Measurements from ENCODE around the gene CNIH1. TPM values are rescaled to one million over a fixed set of nuclear protein-coding genes. Genes with fewer than 3 reads are reported as not detected.

The CNIH1 gene
- total RNA-seq (2021; ENCODE audit: unreplicated experiment) (149 TPM), Bru-seq, nascent RNA (percentile 96 among the genes with signal in this experiment), BruChase-seq, experiment 1, labeled RNA remaining after a 6-hour chase (percentile 98 among the genes with signal in this experiment), BruChase-seq, experiment 2, labeled RNA remaining after a 2-hour chase (percentile 95 among the genes with signal in this experiment)
- polyA plus RNA-seq (2012) = 166 and 174 TPM in 2 replicates
- long read RNA-seq, full-length matches to known transcripts = 128 of 136 reads
- long read RNA-seq, partial matches to known transcripts = 0 of 136 reads
- long read RNA-seq, other reads (novel, unspliced or antisense) = 8 of 136 reads

GRCh38 chr14:54440873-54441868 lies at the start of gene CNIH1:
TSS of gene CNIH1 (minus strand) at chr14:54441374. CDS start at chr14:54441327, 47 bp downstream.
- RAD21 ChIA-PET (ENCODE audit: low non-redundant PET in 1 of 2, low total read pairs in 2 of 2, uncharacterized antibody in 2 of 2, unreplicated experiment in 2 of 2) = no interaction called here
- no peak for TF ChIP-seq REST (IDR thresholded peaks at IDR 0.05; ENCODE audit: low read depth)
- peak; percentile 46; the same call in 1 of the 2 replicates for TF ChIP-seq MAX (IDR thresholded peaks at IDR 0.05)
- TF ChIP-seq SIN3A (IDR thresholded peaks at IDR 0.05; ENCODE audit: low read depth) = peak; percentile 56; the same call in 1 of the 2 replicates
- TF ChIP-seq ZBTB33 (IDR thresholded peaks at IDR 0.05; ENCODE audit: extremely low read depth, insufficient replicate concordance, low read length) = no peak
- peak; percentile 55 to 90 (median 85); a peak in 5 of 6 replicates for TF ChIP-seq CTCF (IDR thresholded peaks at IDR 0.05 in 2 of 3, conservative IDR thresholded peaks at IDR 0.05 in 1 of 3; ENCODE audit: borderline replicate concordance in 1 of 3, insufficient read depth in 1 of 3, low read depth in 2 of 3, low read length in 2 of 3)
- TF ChIP-seq EZH2phosphoT487 (IDR thresholded peaks at IDR 0.05; ENCODE audit: borderline replicate concordance) = no peak
- no peak for TF ChIP-seq ELF1 (IDR thresholded peaks at IDR 0.05; ENCODE audit: borderline replicate concordance, low read depth)
- TF ChIP-seq SP1 (IDR thresholded peaks at IDR 0.05; ENCODE audit: low read depth) = no peak
- TF ChIP-seq EGR1 (IDR thresholded peaks at IDR 0.05; ENCODE audit: low read depth) = no peak
- no peak for TF ChIP-seq SRF (IDR thresholded peaks at IDR 0.05; ENCODE audit: low read depth)
- TF ChIP-seq POLR2AphosphoS5 (IDR thresholded peaks at IDR 0.05; ENCODE audit: low read depth, low read length) = peak; percentile 83
- no peak for TF ChIP-seq ZNF274 (IDR thresholded peaks at IDR 0.05; ENCODE audit: low read depth, low read length)
- no peak for TF ChIP-seq TCF7L2 (IDR thresholded peaks at IDR 0.05; ENCODE audit: borderline replicate concordance, extremely low read depth, insufficient read depth, insufficient read length)
- no peak for TF ChIP-seq CBX3 (IDR thresholded peaks at IDR 0.05; ENCODE audit: low read depth)
- TF ChIP-seq FOSL1 (IDR thresholded peaks at IDR 0.05; ENCODE audit: low read depth) = no peak

More at GRCh38 chr14:54440873-54441868, at the start of gene CNIH1:
- POLR2A ChIA-PET = no interaction called here
- CTCF ChIA-PET = interaction anchor here (0.9 to 1.1 kb wide), 2 partner anchors 21 to 47 kb away, joined by 3 read pairs; no protein-coding TSS in a partner anchor
- DNase-seq (ENCODE audit: low read depth, low spot score) (peak; percentile 73), ATAC-seq (peak; percentile 98)
- Histone ChIP-seq H3K4me3 (replicated peaks in 1 of 2; ENCODE audit: low read depth in 1 of 2, low read length in 2 of 2) (peak within 1 kb of the TSS; percentile 71 to 72), H3K9ac (ENCODE audit: low read length) (peak within 1 kb of the TSS; percentile 91), H4K20me1 (ENCODE audit: insufficient read depth) (peaks cover 4% of the 10 kb centered on the region; the same call in 1 of the 2 replicates), H3K9me2 (ENCODE audit: insufficient read depth) (no peaks in the 10 kb centered on the region), H3K4me1 (ENCODE audit: control insufficient read depth in 1 of 2, insufficient read depth in 2 of 2, low read length in 2 of 2) (peaks cover 13 to 28% of the 10 kb centered on the region in 2 experiments; a peak in 3 of 4 replicates), H2AFZ (ENCODE audit: low read depth, low read length, poor library complexity, severe bottlenecking) (peak within 1 kb of the TSS; percentile 95), H3K79me2 (ENCODE audit: insufficient read depth, low read length) (peaks cover 47% of the 10 kb centered on the region), H3K9me3 (ENCODE audit: control insufficient read depth in 1 of 2, insufficient read depth in 1 of 2, low read depth in 1 of 2, low read length in 2 of 2) (no peaks in the 10 kb centered on the region), H3K36me3 (ENCODE audit: control insufficient read depth in 1 of 2, insufficient read depth in 2 of 2, low read length in 2 of 2) (no peaks in the 10 kb centered on the region), H3K27me3 (ENCODE audit: insufficient read depth, low read length) (no peaks in the 10 kb centered on the region), H3K4me2 (ENCODE audit: low read length) (peak within 1 kb of the TSS; percentile 81), H3K27ac (ENCODE audit: low read depth, low read length) (peak within 1 kb of the TSS; percentile 97)
- intact Hi-C loops (cut with micrococcal nuclease) = loop anchor here (1.0 to 2.0 kb wide), 2 partner anchors 74 to 332 kb away; no protein-coding TSS in a partner anchor
- BruUV-seq (replicated peaks) = no TSS peak
